H1 (cell line): ENCODE results near the gene GALNT18. TPM values are rescaled to one million over a fixed set of nuclear protein-coding genes. Genes with fewer than 3 reads are reported as not detected.

Experiments
- CTCF ChIA-PET: fragments of 300-600 bp; sonication (Branson Sonifier 250); formaldehyde crosslinking; loops from one replicate; lab custom pipeline; 2021; ENCODE audit not compliant: partially characterized antibody; lab: Charles Lee
- POLR2A ChIA-PET: fragments of 300-600 bp; sonication (Branson Sonifier 250); formaldehyde crosslinking; loops from one replicate; lab custom pipeline; 2021; ENCODE audit warnings: inconsistent platforms; ENCODE audit not compliant: partially characterized antibody; lab: Charles Lee
- DNase-seq, 2 experiments: peaks; one replicate each; pipeline versions ENCODE4 v3.0.0 to v3.0.0-alpha.2; 2010 to 2022; ENCODE audit warnings: low spot score in 2 of 2, low read depth in 1 of 2, mixed read lengths in 1 of 2
- FAIRE-seq: peaks from 2 replicates; lab custom pipeline; 2011; peaks lifted over from hg19 to GRCh38; lab: Jason Lieb, UNC
- H2AFZ ChIP-seq: 2 replicates; pipeline ENCODE4 v1.8.1; 2012; ENCODE audit warnings: low read length, inconsistent platforms
- H2AK5ac ChIP-seq: 2 replicates; pipeline ENCODE4 v1.6.1; 2013; ENCODE audit warnings: low read depth, low read length
- H2BK120ac ChIP-seq: replicated peaks from 2 replicates; pipeline ENCODE3; 2013; ENCODE audit warnings: low read depth, low read length, inconsistent platforms
- H2BK12ac ChIP-seq: 2 replicates; pipeline ENCODE4 v1.6.1; 2013; ENCODE audit warnings: low read depth, low read length
- H2BK15ac ChIP-seq: 2 replicates; pipeline ENCODE4 v1.6.1; 2013; ENCODE audit warnings: low read length
- H2BK20ac ChIP-seq: 2 replicates; pipeline ENCODE4 v1.6.1; 2013; ENCODE audit warnings: low read length
- H2BK5ac ChIP-seq: 2 replicates; pipeline ENCODE4 v1.6.1; 2013; ENCODE audit warnings: low read depth, low read length
- H3K14ac ChIP-seq: 2 replicates; pipeline ENCODE4 v1.6.1; 2013; ENCODE audit warnings: inconsistent platforms; ENCODE audit not compliant: insufficient read length
- H3K18ac ChIP-seq: 2 replicates; pipeline ENCODE4 v1.6.1; 2013; ENCODE audit warnings: low read length; ENCODE audit errors: extremely low read depth
- H3K23ac ChIP-seq: 2 replicates; pipeline ENCODE4 v1.6.1; 2013; ENCODE audit warnings: inconsistent platforms; ENCODE audit not compliant: insufficient read length
- H3K23me2 ChIP-seq: 2 replicates; pipeline ENCODE4 v1.6.1; 2013; ENCODE audit warnings: low read depth, low read length
- H3K27ac ChIP-seq: 2 replicates; pipeline ENCODE4 v1.6.1; 2011; ENCODE audit warnings: low read depth, low read length, inconsistent platforms
- H3K27me3 ChIP-seq, 4 experiments: replicated peaks in 1 of 4; 1 replicate in 1 of 4; 2 replicates in 3 of 4; pipeline versions ENCODE4 v1.6.1 to v1.8.1; 2011 to 2013; ENCODE audit warnings: low read length in 3 of 4, mild to moderate bottlenecking in 3 of 4, inconsistent platforms in 2 of 4, mixed read lengths in 2 of 4, moderate library complexity in 1 of 4; ENCODE audit not compliant: control insufficient read depth in 3 of 4, insufficient read depth in 3 of 4; ENCODE audit errors: extremely low read depth in 1 of 4
- H3K36me3 ChIP-seq, 4 experiments: 2 replicates each; pipeline versions ENCODE4 v1.6.1 to v1.8.1; 2011 to 2013; ENCODE audit warnings: mild to moderate bottlenecking in 4 of 4, low read length in 3 of 4, moderate library complexity in 2 of 4, control low read depth in 1 of 4, inconsistent platforms in 1 of 4; ENCODE audit not compliant: insufficient read depth in 4 of 4, control insufficient read depth in 2 of 4
- H3K4ac ChIP-seq: replicated peaks from 2 replicates; pipeline ENCODE3; 2013; ENCODE audit warnings: low read length, low read depth, mixed read lengths, inconsistent platforms; ENCODE audit not compliant: insufficient read length
- H3K4me1 ChIP-seq, 4 experiments: replicated peaks in 1 of 4; 1 replicate in 1 of 4; 2 replicates in 3 of 4; pipeline versions ENCODE4 v1.6.1 to v1.8.1; 2011 to 2013; ENCODE audit warnings: low read length in 3 of 4, inconsistent platforms in 2 of 4, mixed read lengths in 1 of 4; ENCODE audit not compliant: insufficient read depth in 4 of 4, control insufficient read depth in 3 of 4
- H3K4me2 ChIP-seq, 2 experiments: 2 replicates each; pipeline versions ENCODE4 v1.6.1 to v1.8.1; 2011 to 2013; ENCODE audit warnings: low read depth in 2 of 2, low read length in 2 of 2, control low read depth in 1 of 2, inconsistent platforms in 1 of 2, mild to moderate bottlenecking in 1 of 2; ENCODE audit not compliant: insufficient read depth in 1 of 2
- H3K4me3 ChIP-seq, 4 experiments: fragments of 200-600, 300-600 bp in 1 of 4; sonication (generic), shearing (Covaris generic), sonication (Bioruptor Twin) in 1 of 4; 2 replicates each; pipeline versions ENCODE4 v1.5.1 to v1.8.1; 2011 to 2016; ENCODE audit warnings: low read length in 4 of 4, low read depth in 3 of 4, control low read depth in 2 of 4, inconsistent platforms in 2 of 4, mild to moderate bottlenecking in 2 of 4, mixed read lengths in 1 of 4, moderate library complexity in 1 of 4; ENCODE audit not compliant: insufficient read depth in 2 of 4; ENCODE audit errors: extremely low read depth in 1 of 4
- H3K56ac ChIP-seq: replicated peaks from 2 replicates; pipeline ENCODE3; 2013; ENCODE audit warnings: low read depth, mild to moderate bottlenecking, mixed read lengths, low read length, inconsistent platforms; ENCODE audit not compliant: insufficient read length
- H3K79me1 ChIP-seq: 2 replicates; pipeline ENCODE4 v1.6.1; 2013; ENCODE audit warnings: low read depth, low read length, control low read depth
- H3K79me2 ChIP-seq, 2 experiments: 2 replicates each; pipeline versions ENCODE4 v1.6.1 to v1.8.1; 2012 to 2013; ENCODE audit warnings: low read length in 2 of 2, mild to moderate bottlenecking in 2 of 2, inconsistent platforms in 1 of 2; ENCODE audit not compliant: insufficient read depth in 2 of 2, control insufficient read depth in 1 of 2
- H3K9ac ChIP-seq, 4 experiments: replicated peaks in 1 of 4; 1 replicate in 1 of 4; 2 replicates in 3 of 4; pipeline versions ENCODE4 v1.6.1 to v1.8.1; 2011 to 2013; ENCODE audit warnings: low read depth in 3 of 4, low read length in 3 of 4, control low read depth in 2 of 4, mild to moderate bottlenecking in 2 of 4, moderate library complexity in 2 of 4, inconsistent platforms in 1 of 4; ENCODE audit errors: extremely low read depth in 1 of 4
- H3K9me3 ChIP-seq, 2 experiments: 2 replicates each; pipeline versions ENCODE4 v1.6.1 to v1.8.1; 2012 to 2013; ENCODE audit warnings: mild to moderate bottlenecking in 2 of 2, moderate library complexity in 2 of 2, control low read depth in 1 of 2, inconsistent platforms in 1 of 2, low read depth in 1 of 2, low read length in 1 of 2, mixed read lengths in 1 of 2; ENCODE audit not compliant: insufficient read depth in 2 of 2
- H4K20me1 ChIP-seq, 2 experiments: replicated peaks in 1 of 2; 2 replicates each; pipeline versions ENCODE3 to v1.8.1; 2011 to 2013; ENCODE audit warnings: inconsistent platforms in 2 of 2, low read length in 2 of 2, mild to moderate bottlenecking in 1 of 2; ENCODE audit not compliant: insufficient read depth in 2 of 2, control insufficient read depth in 1 of 2
- H4K5ac ChIP-seq: 2 replicates; pipeline ENCODE4 v1.6.1; 2013; ENCODE audit warnings: low read length, low read depth, mixed read lengths, inconsistent platforms; ENCODE audit not compliant: insufficient read length
- H4K8ac ChIP-seq: 2 replicates; pipeline ENCODE4 v1.8.0; 2013; ENCODE audit warnings: mild to moderate bottlenecking, moderate library complexity, low read length, inconsistent platforms; ENCODE audit not compliant: insufficient read depth; ENCODE audit errors: extremely low read depth
- H4K91ac ChIP-seq: replicated peaks from 2 replicates; pipeline ENCODE3; 2013; ENCODE audit warnings: low read length, mixed read lengths, inconsistent platforms; ENCODE audit not compliant: insufficient read length
- BCL11A ChIP-seq, 2 experiments: IDR thresholded peaks; one replicate each; pipeline ENCODE4 v1.6.1; 2011; ENCODE audit warnings: low read depth in 2 of 2, low read length in 2 of 2, mild to moderate bottlenecking in 2 of 2
- CEBPB ChIP-seq: IDR thresholded peaks from 2 replicates; pipeline ENCODE4 v1.6.1; 2012; ENCODE audit warnings: low read depth, low read length
- CHD2 ChIP-seq: IDR thresholded peaks from 2 replicates; pipeline ENCODE4 v1.6.1; 2012; ENCODE audit warnings: low read length, improper control_type of control experiment
- CREB1 ChIP-seq: IDR thresholded peaks from 2 replicates; pipeline ENCODE4 v1.6.1; 2012; ENCODE audit warnings: inconsistent platforms
- EZH2 ChIP-seq: fragments of 200-600 bp; sonication (generic); IDR thresholded peaks from 2 replicates; pipeline ENCODE4 v1.7.1; 2012; ENCODE audit warnings: low read depth, mild to moderate bottlenecking, moderate library complexity, low read length, inconsistent platforms; ENCODE audit not compliant: severe bottlenecking
- FOSL1 ChIP-seq: IDR thresholded peaks from 2 replicates; pipeline ENCODE4 v1.6.1; 2011; ENCODE audit warnings: mild to moderate bottlenecking, low read depth, low read length, moderate library complexity; ENCODE audit not compliant: insufficient read depth
- GTF2F1 ChIP-seq: IDR thresholded peaks from 2 replicates; pipeline ENCODE4 v1.6.1; 2012; ENCODE audit warnings: low read depth, low read length, improper control_type of control experiment, borderline replicate concordance
- KDM1A ChIP-seq: fragments of 200-600, 300-600 bp; sonication (generic); IDR thresholded peaks from 2 replicates; pipeline ENCODE4 v1.7.1; 2016; ENCODE audit warnings: mild to moderate bottlenecking, low read length, borderline replicate concordance
- POU5F1 ChIP-seq: IDR thresholded peaks from 2 replicates; pipeline ENCODE4 v1.6.1; 2011; ENCODE audit warnings: low read depth, mild to moderate bottlenecking, low read length, moderate library complexity
- RNF2 ChIP-seq: fragments of 200-900, 300-1000 bp; sonication (generic); IDR thresholded peaks from 2 replicates; pipeline ENCODE4 v1.7.1; 2016; ENCODE audit warnings: borderline replicate concordance, low read depth, mild to moderate bottlenecking, antibody characterized with exemption, low read length; ENCODE audit not compliant: poor library complexity, severe bottlenecking; ENCODE audit errors: missing control alignments
- SP1 ChIP-seq: IDR thresholded peaks from 2 replicates; pipeline ENCODE4 v1.6.1; 2011; ENCODE audit warnings: low read depth, low read length
- SUZ12 ChIP-seq: fragments of 200-600 bp; sonication (generic); IDR thresholded peaks from 2 replicates; pipeline ENCODE4 v1.6.1; 2012; ENCODE audit warnings: mild to moderate bottlenecking, inconsistent platforms, low read length, moderate library complexity, mixed read lengths
- TAF7 ChIP-seq: optimal IDR thresholded peaks from 2 replicates; pipeline ENCODE3; 2011; ENCODE audit warnings: low read depth, mild to moderate bottlenecking, inconsistent platforms, low read length, moderate library complexity, borderline replicate concordance
- WGBS, 2 experiments: shearing (Covaris generic) in 1 of 2; methylation state at CpG; one replicate each; pipeline versions ENCODE4 v1.1.6 to v1.1.7; 2013 to 2015; ENCODE audit warnings: low lambda C conversion rate in 2 of 2, mixed read lengths in 2 of 2, inconsistent platforms in 1 of 2, low coverage in 1 of 2, missing lambda C conversion rate in 1 of 2; ENCODE audit not compliant: insufficient replicate concordance in 2 of 2, insufficient coverage in 1 of 2, insufficient read length in 1 of 2; ENCODE audit errors: extremely low coverage in 1 of 2, missing lambda C conversion rate in 1 of 2; 5-methylcytosine and 5-hydroxymethylcytosine counted together
- polyA plus RNA-seq, 7 experiments: library from polyadenylated mRNA; depleted of rRNA in 3 of 7; stranded (reverse) in 5 of 7; unstranded in 2 of 7; fragments of >200 nt in 5 of 7; fragments of 200-250 nt in 2 of 7; gene quantifications; 1 replicate in 5 of 7; 2 replicates in 1 of 7; 4 replicates in 1 of 7; pipeline versions ENCODE4 v1.2.1 to v1.2.3, GENCODE V29; 2011 to 2013; ENCODE audit warnings: missing spikeins in 2 of 7, mixed read lengths in 2 of 7
- total RNA-seq: library from RNA; stranded (reverse); fragmentation: NEBNext Ultra II Directional; extraction: Animal tissue kit (Norgen Biotek cat#: 25700); gene quantifications from 2 replicates; pipeline ENCODE4 v1.2.1, GENCODE V29; 2021
- TF ChIP-seq, protein P1 (sequence below): IDR thresholded peaks from 2 replicates; pipeline ENCODE4 v1.6.1; 2011; ENCODE audit warnings: low read depth, mild to moderate bottlenecking, low read length; ENCODE audit not compliant: insufficient read depth

GALNT18 gene
- total and polyA plus RNA-seq, 2 of the 8 experiments (the other 6 are each of a cell fraction or from before 2014, with no cell fraction given): 6.0 to 9.4 TPM

DNA sequence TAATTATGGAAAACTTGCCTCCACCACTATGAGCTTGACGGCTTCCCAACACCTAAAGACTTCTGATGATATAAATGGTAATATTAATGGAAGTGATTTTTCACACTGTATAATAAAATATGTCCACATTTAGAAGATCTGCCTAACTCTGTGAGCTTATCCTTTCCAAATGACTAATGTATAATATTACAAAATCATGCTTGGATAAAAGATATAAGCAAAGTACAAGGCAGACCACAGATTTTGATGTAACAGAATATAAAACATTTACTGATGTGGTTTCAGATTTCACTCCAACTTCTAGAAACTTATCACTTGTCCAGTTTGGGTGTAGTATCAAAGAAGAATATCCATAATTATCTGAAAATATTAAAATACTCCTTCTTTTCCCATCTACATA lies 36.9 kb downstream of the GALNT18 start:
- no peak overlapping the region for H3K23ac ChIP-seq
- H3K4me3 ChIP-seq: no peak overlapping the region
- no peak overlapping the region for H4K5ac ChIP-seq
- H3K36me3 ChIP-seq: no peaks in the 10 kb centered on the region
- FAIRE-seq: no peak
- no peak overlapping the region for H2AFZ ChIP-seq
- ChIA-PET CTCF (interaction anchor here (1.0 kb wide), 1 partner anchor 429 kb away, joined by 3 read pairs; no protein-coding TSS in a partner anchor), POLR2A (interaction anchor here (0.7 kb wide), 1 partner anchor 90 kb away, joined by 3 read pairs; no protein-coding TSS in a partner anchor)
- H3K14ac ChIP-seq: no peak overlapping the region
- H3K9me3 ChIP-seq: no peaks in the 10 kb centered on the region
- H2BK120ac ChIP-seq: no peak overlapping the region
- no peak overlapping the region for H2BK15ac ChIP-seq
- 0 out of 2 replicates have a peak, but pooled peaks cover 2% of the 10 kb centered on the region for H3K79me1 ChIP-seq
- DNase-seq: no peak
- no peak overlapping the region for H2AK5ac ChIP-seq
- H4K91ac ChIP-seq: no peak overlapping the region
- H3K79me2 ChIP-seq: no peaks in the 10 kb centered on the region
- no peak overlapping the region for H3K4ac ChIP-seq
- no peaks in the 10 kb centered on the region for H4K20me1 ChIP-seq
- H3K4me2 ChIP-seq: no peak overlapping the region
- no peak overlapping the region for H3K27ac ChIP-seq
- no peak overlapping the region for H3K18ac ChIP-seq
- no peak overlapping the region for H2BK20ac ChIP-seq
- H4K8ac ChIP-seq: no peak overlapping the region
- no peak overlapping the region for H3K9ac ChIP-seq
- H2BK12ac ChIP-seq: no peak overlapping the region
- 100% methylated on average over 1 of the region's 1 CpG; no CpG with 5 or more reads in 1 of the 2 experiments for WGBS, 2 experiments
- H3K23me2 ChIP-seq: no peaks in the 10 kb centered on the region
- H3K27me3 ChIP-seq: no peaks in the 10 kb centered on the region
- no peak overlapping the region for H3K56ac ChIP-seq
- peaks cover 2 to 13% (median 5%) of the 10 kb centered on the region in 4 experiments; a peak in 5 of 7 replicates for H3K4me1 ChIP-seq
- no peak overlapping the region for H2BK5ac ChIP-seq
- no peak for TF ChIP-seq GTF2F1
- TF ChIP-seq BCL11A (IDR thresholded peaks at IDR 0.05; ENCODE audit: low read depth in 2 of 2, low read length in 2 of 2): no peak
- TF ChIP-seq CEBPB: no peak
- no peak for TF ChIP-seq EZH2
- no peak for TF ChIP-seq CREB1
- TF ChIP-seq, protein P1, sequence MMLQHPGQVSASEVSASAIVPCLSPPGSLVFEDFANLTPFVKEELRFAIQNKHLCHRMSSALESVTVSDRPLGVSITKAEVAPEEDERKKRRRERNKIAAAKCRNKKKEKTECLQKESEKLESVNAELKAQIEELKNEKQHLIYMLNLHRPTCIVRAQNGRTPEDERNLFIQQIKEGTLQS: no peak
- TF ChIP-seq SUZ12: no peak
- no peak for TF ChIP-seq RNF2
- TF ChIP-seq POU5F1: no peak
- TF ChIP-seq KDM1A: no peak
- TF ChIP-seq FOSL1: no peak
- no peak for TF ChIP-seq TAF7
- TF ChIP-seq CHD2: no peak
- no peak for TF ChIP-seq SP1
